22Rv1 (cell line): Measurements from ENCODE around the gene TEX50.
"Not testable (repeated sequence)": the region's sequence is repeated elsewhere in the genome, so short reads cannot be mapped to it uniquely, and the experiment has no call there.

Experiments
- ZFX ChIP-seq: fragments of 450-650 bp; IDR thresholded peaks from 2 replicates; pipeline ENCODE4 v1.6.1; 2017; ENCODE audit warnings: antibody characterized with exemption, borderline replicate concordance
- TF ChIP-seq, protein P1 (sequence below): fragments of 450-650 bp; IDR thresholded peaks from 2 replicates; pipeline ENCODE4 v1.5.1; 2017; ENCODE audit warnings: mild to moderate bottlenecking

DNA sequence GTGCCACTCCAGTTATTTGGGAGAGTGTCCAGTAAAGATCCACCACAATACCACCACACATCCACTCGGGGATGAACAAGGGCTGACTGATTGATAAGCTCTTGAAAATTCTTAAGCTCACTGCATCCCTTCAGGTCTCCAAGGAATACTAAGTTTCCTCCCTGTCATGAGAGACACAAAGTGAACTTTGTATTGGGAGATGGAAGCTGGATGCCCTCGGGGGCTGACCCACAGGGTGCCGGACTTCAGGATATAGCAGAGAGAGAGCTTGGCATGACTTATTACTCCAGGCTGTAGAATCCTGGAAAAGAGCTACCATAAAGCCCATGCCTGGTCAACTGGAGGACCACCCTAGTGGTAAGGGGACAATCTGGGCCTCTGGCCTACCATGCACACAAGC, 50.0 kb downstream of the TEX50 start:
- TF ChIP-seq, protein P1, sequence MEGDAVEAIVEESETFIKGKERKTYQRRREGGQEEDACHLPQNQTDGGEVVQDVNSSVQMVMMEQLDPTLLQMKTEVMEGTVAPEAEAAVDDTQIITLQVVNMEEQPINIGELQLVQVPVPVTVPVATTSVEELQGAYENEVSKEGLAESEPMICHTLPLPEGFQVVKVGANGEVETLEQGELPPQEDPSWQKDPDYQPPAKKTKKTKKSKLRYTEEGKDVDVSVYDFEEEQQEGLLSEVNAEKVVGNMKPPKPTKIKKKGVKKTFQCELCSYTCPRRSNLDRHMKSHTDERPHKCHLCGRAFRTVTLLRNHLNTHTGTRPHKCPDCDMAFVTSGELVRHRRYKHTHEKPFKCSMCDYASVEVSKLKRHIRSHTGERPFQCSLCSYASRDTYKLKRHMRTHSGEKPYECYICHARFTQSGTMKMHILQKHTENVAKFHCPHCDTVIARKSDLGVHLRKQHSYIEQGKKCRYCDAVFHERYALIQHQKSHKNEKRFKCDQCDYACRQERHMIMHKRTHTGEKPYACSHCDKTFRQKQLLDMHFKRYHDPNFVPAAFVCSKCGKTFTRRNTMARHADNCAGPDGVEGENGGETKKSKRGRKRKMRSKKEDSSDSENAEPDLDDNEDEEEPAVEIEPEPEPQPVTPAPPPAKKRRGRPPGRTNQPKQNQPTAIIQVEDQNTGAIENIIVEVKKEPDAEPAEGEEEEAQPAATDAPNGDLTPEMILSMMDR = not testable (repeated sequence)
- TF ChIP-seq ZFX = not testable (repeated sequence)
